ENCODE results near the gene CARMIL1.

- TF ChIP-seq TCF12 (IDR thresholded peaks at IDR 0.05; ENCODE audit: low read depth, low read length) (no peak), ZNF274 (IDR thresholded peaks at IDR 0.05; ENCODE audit: borderline replicate concordance, extremely low read depth, low read length) (no peak), ATF3 (IDR thresholded peaks at IDR 0.05; ENCODE audit: insufficient read depth, low read depth, low read length) (no peak), EZH2 (IDR thresholded peaks at IDR 0.05; ENCODE audit: low read depth, low read length, severe bottlenecking) (no peak), RAD21 (IDR thresholded peaks at IDR 0.05 in 1 of 2, conservative IDR thresholded peaks at IDR 0.05 in 1 of 2; ENCODE audit: low read depth in 2 of 2, low read length in 2 of 2) (no peak), POLR2AphosphoS5 (IDR thresholded peaks at IDR 0.05; ENCODE audit: low read depth, low read length) (no peak)
- TF ChIP-seq, protein P1, sequence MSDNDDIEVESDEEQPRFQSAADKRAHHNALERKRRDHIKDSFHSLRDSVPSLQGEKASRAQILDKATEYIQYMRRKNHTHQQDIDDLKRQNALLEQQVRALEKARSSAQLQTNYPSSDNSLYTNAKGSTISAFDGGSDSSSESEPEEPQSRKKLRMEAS (IDR thresholded peaks at IDR 0.05) = no peak
These were observed 57.8 kb downstream of the CARMIL1 start for GRCh38 chr6:25336996-25337395.

Measured in H1 (cell line).